Stimulated activated CD8-positive, alpha-beta memory T cell treated with anti-CD3 and anti-CD28 coated beads, Interleukin-4, amount 100 ng/mL, for 4 hours (primary cell): ENCODE results near the gene DDX39A.

Source experiments
- DNase-seq, 2 donors: peaks; one replicate each; pipeline ENCODE4 v3.0.0-alpha.2; 2020; ENCODE audit warnings: low read depth in 2 of 2, low spot score in 1 of 2

The DDX39A gene

DNA sequence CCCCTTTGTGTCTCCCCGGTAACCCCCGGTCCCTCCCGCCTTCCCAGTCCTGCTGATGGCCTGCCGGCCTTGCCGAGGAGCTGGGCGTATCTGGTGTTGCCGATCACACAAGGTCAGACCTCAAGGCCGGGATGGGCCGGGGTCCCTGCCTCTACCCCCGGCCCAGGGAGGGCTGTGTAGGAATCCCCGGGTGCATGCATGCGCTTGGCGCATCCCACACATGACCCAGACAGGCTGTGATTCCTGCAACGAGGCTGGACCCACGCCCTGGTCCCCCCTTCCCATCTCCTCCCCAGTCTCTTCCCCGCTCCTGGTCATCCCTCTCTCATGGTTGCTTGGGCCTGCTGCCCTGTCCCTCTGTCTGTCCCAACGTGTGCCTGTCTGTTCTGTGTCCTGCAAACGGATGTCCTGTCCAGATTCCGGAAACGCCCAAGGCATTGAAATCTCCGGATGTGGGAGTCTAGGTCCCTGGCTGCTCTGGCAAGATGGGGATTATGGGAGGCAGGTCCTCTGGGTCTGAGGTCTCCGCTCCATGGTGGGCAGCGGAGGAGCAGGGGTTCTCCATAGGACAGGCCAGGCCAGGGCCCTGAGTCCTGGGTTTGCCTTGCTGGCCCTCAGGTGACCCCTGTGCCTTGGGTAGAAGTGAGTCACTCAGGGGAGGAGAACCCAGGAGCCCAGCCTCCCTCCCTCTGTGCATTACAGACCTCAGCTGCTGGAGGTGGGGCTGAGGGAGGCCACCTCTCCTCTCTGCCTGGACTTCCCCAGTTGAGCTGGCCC lies 15.6 kb upstream of the DDX39A start:
- no peak for DNase-seq

GRCh38 chr19:14433554-14434501 lies 14.7 kb upstream of the DDX39A start:
- DNase-seq = no peak

GRCh38 chr19:14432791-14433553 lies 13.8 kb upstream of the DDX39A start, which contains the start of gene PKN1:
Gene PKN1, plus strand, starts transcription at chr19:14433306. Its CDS starts 216 bp downstream, at chr19:14433522.
- no peak for DNase-seq

- DNase-seq = no peak
Observed at GRCh38 chr19:14430712-14431111, 11.6 kb upstream of the DDX39A start.

GRCh38 chr19:14428882-14429416 lies 9.8 kb upstream of the DDX39A start:
- no peak for DNase-seq

DNA sequence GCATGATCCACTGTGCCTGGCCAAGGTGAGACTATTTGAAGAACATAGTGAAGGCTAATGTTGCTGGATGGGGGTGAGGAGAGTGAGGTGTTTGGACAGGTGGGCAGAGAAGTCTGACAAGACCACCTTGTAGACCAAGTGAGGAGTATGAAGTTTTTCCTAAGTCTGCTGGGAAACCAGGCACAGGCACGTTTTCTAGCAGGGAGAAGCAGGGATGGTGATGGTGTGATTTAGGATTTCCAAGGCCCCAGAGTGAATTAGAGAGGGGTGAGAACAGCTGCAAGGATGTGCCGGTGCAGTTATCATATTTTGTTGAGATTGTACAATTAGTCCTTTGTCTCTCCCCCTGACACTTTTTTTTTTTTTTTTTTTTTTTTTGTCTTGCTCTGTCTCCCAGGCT lies 8.3 kb upstream of the DDX39A start:
- DNase-seq = no peak

GRCh38 chr19:14425696-14426138 lies 6.6 kb upstream of the DDX39A start:
- no peak for DNase-seq

DNA sequence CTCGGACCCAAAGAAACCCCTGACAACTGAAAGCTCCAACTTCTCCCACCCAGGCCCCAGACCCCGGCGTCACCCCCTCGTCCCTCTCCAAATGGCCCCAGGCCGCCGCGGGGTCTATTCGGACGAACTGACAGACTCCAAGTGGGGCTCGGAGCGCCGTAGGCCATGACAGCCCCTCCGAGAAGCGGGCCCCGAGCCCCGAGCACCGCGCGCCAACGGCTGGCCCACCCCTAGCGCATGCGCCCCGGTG lies 360 bp downstream of the DDX39A start:
- no peak for DNase-seq

DNA sequence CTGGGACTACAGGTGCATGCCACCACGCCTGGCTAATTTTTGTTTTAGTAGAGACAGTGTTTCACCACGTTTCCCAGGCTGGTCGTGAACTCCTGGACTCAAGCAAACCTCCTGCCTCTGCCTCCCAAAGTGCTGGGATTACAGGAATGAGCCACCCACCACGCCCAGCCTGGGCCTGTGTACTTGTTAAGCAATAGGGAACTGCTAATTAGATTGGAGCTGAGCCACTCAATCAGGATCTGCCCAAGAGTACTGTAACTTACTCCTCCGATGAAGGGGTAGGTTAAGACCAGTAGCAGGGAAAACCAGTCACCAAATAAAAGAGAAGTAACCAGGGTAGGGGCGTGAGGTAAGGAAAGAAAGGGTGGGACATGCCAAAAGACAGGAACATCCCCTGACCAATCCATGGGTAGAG lies 2.3 kb downstream of the DDX39A start:
- no peak for DNase-seq

GRCh38 chr19:14414926-14415690 lies 4.0 kb downstream of the DDX39A start:
- DNase-seq = no peak

- no peak for DNase-seq
Observed at GRCh38 chr19:14413693-14414181, 5.4 kb downstream of the DDX39A start.

DNA sequence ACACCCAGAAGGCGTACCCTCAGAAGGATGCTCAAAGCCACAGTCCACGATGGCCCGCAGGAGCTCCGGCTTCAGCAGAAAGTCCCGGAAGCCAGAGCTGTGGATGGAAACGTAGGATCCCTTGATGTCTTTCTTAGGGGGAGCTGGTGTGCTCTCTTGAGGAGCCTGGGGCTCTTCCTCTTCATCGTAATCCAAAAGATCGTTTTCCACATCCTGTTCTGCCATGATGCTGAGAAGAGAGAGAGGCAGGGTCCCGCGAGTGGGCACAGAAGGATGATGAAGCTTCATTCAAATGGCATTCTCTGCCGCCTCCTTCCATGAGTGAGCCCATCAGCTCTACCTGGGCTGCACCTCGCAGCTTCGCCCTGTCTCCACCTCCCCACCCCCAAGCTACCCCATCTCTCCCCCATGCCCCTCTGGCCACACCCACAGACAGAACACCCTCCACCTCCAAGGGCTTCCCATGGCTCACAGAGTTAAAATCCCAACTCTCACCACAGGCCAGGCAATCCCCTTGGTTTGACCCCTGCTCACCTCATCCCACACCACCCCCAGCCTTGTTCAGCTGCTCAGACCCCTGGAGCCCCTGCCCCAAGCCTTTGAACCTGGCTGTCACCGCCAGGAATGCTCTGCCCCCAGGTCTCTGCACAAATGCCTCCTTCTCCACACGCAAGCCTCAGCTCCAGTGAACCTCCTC lies 6.0 kb downstream of the DDX39A start:
- DNase-seq = no peak

- no peak for DNase-seq
Observed at GRCh38 chr19:14412324-14412995, 6.7 kb downstream of the DDX39A start.

DNA sequence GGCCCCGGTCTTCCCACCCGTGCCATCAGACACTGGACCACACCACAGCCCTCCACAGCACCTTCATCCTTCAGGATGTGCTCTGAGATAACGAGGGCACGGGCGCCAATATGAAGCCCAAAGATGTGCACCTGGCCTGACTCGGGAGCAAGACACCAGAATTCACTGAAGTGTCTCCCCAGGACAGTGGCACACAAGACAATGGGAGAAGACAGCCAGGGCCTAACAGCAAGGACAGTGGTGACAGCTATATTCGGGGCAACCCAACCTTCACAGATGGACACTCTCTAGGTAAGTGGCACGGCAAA lies 7.2 kb downstream of the DDX39A start:
- no peak for DNase-seq

- DNase-seq = no peak
Observed at GRCh38 chr19:14411161-14411937, 7.8 kb downstream of the DDX39A start.

DNA sequence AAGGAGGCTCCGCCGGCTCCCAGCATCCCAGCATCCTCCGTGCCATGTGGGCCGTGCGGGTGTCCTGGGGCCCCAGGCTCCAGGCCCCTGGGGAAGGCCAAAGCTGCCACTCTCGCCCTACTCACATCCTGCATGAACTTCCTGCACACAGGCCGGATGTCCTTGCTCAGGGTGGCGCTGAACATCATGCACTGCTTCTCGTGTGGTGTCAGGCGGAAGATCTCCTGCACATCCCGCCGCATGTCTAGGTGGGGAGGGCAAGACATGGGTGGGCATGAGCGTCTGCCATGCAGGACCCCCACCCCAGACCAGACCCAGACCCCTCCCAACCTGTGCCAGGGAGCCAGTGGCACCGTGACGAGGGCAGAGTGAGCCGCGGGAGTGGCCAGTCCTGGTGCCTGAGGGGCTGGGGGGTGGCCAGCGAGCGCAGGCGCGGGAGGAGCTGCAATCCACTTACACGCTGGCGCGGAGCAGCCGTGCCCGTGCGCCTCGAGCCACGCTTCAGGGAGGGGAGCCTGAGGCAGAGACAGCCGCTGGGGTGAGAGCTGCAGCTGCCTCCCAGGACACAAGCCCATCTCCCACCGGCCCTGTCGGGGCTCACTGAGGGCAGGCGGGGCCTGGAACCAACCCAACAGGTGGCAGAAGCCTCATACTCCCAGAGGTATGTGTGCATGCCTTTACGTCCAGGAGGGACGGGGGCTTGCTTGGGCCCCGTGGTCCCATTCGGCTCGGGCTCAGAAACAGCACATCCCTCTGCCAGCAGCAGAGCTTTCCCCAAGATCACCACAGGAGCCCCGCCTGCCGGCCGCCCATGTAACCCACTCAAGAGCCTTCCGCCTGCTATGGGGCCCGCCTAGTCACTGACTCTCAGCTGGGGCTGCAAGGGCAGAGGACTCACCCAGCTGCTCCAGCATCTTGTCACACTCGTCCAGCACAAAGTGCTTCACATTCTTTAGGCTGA lies 8.8 kb downstream of the DDX39A start:
- no peak for DNase-seq
